ENCODE results near the gene CAMKK1.

CAMKK1 gene

GRCh38 chr17:3896108-3896967, 3.5 kb upstream of the CAMKK1 start:
- no peak for DNase-seq (ENCODE audit: low read depth)

GRCh38 chr17:3895354-3895753, 2.5 kb upstream of the CAMKK1 start:
- no peak for DNase-seq (ENCODE audit: low read depth)

DNA sequence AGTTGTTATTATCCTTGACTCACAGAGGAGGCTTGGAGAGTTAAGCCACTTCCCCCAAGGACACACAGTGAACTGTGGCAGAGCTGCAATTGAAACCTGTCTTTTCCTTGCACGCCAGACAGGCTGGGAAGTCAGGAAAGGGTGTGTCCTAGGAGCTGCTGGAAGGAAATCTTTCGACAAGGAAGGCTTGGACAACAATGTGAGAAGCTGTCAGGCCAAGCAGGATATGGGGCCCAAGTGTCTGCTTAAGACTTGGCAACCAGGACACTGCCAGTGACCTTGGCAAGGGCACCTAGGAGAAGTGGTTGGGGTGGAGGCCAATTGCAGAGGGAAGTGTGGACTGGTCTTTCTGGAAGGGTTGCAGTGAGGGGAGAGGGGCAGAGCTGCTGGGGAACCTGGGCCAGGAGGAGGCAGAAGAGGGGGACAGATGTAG, 2.1 kb upstream of the CAMKK1 start:
- DNase-seq (ENCODE audit: low read depth), result no peak

DNA sequence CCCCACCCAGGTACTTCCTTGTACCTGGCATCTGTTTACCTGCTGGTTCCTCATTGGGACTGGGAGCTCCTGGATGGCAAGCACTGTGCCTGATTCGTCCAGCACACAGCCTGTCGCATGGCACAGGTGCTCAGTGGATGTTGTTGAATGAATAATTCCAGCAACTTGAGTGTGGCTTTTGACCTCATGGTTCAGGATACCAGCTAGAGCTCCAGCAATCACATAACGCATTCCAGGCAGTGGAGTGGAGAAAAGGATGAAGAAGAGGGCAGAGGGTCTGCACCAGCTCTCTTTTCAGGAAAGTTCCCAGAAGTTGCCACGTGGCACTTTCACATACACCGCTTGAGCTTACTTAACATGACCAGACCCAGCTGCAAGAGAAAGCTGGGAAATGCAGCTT, 1.3 kb upstream of the CAMKK1 start:
- no peak for DNase-seq (ENCODE audit: low read depth)

DNA sequence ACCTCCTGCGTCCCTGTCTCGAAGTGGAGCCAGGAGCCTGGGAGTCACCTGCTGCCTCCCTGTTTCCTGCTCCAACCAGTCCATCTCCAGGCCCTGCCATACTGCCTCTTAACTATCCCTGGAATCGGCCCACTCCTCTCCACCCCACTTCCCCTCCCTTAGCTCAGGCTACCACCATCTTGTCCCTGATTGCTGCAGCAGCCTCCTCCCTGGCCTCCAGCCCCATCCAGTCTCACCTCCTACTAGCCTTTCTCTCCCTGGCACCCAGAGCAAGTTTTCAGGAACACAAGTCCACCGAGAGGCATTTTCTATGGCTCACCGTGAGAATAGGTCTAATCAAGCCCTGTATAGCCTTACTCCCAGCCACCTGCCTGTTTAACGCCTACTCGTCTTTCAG, 865 bp upstream of the CAMKK1 start:
- no peak for DNase-seq (ENCODE audit: low read depth)

DNA sequence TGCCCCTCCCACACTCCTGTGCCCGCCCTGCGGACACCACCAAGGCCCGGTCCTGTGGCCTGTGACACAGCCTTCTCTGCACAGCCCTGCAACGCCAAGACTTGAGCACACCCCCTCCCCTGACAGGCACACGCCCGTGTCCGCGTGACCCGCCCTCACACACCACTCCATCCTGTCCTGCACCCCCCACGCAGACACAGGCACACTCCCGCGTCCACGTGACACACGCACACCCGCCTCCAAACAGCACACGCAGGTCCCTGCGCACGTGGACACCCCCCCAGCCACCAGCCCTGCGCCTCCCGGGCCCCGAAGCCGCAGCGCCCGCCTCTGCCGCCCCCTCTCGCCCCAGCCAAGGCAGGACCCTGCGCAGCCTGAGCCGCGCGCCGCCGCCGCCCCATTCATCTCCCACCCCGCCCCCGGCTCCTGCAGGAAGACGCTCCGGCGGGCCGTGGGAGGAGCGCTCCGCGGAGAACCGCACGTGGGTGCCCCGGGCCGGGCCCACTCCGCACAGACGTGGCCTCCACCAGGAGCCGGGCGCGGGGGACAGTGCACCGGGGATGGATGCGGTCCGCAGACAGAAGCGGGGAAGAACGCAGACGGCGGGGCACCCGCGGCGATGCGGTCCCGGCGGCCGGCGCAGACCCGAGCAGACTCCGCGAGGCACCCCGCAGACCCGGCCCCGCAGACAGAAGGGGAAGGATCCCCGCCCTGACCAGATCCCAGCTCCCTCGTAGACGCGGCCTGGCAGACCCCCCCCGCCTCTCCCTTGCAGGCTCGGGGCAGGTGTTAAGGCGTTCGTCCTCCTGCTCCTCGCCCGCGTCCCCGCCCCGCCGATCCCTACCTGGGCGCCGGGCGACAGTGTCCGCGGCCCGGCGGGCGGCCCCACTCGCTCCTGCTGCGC, 506 bp downstream of the CAMKK1 start:
- DNase-seq (ENCODE audit: low read depth), result peak; percentile 65

DNA sequence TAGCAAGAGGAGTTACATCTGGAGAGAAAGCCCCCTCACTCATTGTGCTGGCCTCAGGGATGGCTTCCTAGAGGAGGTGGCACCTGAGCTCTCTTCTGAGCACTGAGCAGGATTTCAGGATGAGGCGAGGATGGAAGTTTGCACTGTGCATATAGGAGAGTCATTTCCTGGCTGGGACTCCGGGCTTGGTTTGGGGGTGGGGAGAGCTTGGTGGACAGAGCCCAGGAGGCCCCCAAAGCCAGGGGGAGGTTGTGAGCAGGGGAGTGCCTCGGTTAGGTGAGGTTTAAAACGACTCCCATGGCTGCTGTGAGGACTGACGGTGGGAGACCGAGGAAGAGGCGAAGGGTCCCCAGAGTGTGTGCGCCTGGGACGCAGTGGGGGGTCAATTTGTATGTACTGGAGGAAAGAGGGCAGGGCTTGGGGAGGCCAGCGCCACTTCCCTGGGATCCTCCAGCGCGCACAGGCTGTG, 1.2 kb downstream of the CAMKK1 start:
- no peak for DNase-seq (ENCODE audit: low read depth)

DNA sequence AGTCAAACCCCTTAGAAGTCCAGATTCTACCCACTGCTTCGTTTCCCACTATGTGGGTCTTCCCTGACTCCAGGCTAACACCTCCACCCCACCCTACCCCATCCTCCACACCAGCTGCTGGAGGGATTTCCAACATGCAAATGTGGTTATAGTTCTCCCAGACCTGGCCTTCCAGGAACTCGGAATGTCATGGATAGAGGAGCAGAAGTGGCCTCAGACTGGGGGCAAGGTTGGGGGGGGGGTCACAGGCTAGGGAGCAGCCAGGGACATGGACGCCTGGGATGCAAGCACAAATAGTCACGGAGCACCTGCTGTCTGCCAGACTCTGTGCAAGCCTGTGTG, 2.0 kb downstream of the CAMKK1 start:
- DNase-seq (ENCODE audit: low read depth), result no peak

- DNase-seq (ENCODE audit: low read depth), result no peak
Observed at GRCh38 chr17:3890082-3890877, 2.6 kb downstream of the CAMKK1 start.

DNA sequence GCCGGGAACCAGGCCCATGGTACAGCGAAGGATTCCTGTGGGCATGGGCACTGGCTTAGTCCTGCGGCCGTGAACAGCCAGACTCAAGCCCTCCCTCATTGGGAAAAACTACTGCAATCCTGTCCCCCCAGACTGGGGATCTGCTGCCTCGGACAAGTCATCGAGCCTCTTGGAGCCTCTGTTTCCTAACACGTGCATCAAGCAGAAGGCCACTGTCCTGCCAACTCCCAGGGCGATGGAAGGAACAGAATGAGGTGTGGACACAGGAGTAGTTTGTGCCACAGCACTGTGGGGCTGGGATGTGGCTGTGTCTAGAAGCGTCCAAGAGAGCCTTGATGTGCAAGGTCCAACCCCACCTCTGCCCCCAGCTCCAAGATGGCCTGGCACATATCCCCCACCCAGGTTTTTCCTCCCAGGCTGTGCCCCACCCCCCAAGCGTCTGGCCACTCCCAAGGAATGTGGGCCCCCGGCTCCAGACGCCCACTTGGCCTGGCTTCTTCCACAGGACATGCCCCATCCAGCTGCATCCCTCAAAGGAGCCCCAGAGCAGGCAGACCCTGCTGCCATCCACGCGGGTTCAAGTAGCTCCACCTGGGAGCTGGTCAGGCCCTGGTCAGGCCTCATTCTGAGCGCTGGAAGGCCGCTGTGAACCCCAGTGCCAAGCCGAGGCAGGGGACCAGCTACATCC, 3.4 kb downstream of the CAMKK1 start:
- no peak for DNase-seq (ENCODE audit: low read depth)

DNA sequence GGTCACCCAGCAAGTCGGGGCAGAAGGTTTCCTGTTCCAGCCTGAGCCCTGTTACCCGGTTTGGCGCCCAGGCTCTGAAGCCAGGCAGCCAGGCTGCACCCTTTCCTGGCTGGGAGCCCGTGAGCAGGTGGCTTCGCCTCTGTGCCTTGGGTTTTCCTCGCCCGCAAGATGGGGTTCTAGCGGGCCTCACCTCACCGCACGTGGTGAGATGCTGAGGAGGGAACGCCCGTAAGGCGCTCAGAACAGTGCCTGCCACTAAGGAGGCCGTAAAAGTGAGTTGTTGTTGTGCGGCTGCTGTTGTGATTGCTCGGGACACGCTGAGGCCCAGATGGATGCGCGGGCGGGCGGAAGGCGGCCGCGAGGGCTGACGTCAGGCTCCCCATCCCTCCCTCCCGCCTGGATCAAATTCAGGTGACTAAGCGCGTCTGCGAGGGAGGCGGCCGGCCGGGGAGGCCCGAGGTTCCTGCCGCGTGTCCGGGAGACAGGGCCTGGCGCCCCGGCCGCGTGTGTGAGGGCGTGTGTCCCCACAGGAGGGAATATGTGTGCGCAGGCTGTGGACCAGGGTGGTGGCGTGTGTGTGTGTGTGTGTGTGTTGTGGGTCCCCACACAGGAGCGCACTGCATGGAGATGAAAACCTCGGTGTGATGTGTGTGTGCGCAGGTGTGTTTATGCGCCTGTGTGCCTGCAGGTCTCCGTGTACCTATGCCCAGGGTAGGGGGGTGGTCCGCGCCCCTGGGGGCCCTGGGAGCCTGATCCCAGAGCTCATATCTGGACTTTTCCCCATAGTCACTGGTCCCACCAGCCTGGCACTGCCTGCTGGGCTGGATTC, 4.3 kb downstream of the CAMKK1 start:
- no peak for DNase-seq (ENCODE audit: low read depth)

- DNase-seq (ENCODE audit: low read depth), result no peak
Observed at GRCh38 chr17:3887804-3888203, 5.0 kb downstream of the CAMKK1 start.

GRCh38 chr17:3887394-3887793, 5.5 kb downstream of the CAMKK1 start:
- no peak for DNase-seq (ENCODE audit: low read depth)

GRCh38 chr17:3886776-3887175, 6.1 kb downstream of the CAMKK1 start:
- DNase-seq (ENCODE audit: low read depth), result no peak

- DNase-seq (ENCODE audit: low read depth), result no peak
Observed at GRCh38 chr17:3885970-3886369, 6.9 kb downstream of the CAMKK1 start.

- no peak for DNase-seq (ENCODE audit: low read depth)
Observed at GRCh38 chr17:3885271-3885670, 7.6 kb downstream of the CAMKK1 start.

GRCh38 chr17:3884188-3884587, 8.7 kb downstream of the CAMKK1 start:
- DNase-seq (ENCODE audit: low read depth), result no peak

DNA sequence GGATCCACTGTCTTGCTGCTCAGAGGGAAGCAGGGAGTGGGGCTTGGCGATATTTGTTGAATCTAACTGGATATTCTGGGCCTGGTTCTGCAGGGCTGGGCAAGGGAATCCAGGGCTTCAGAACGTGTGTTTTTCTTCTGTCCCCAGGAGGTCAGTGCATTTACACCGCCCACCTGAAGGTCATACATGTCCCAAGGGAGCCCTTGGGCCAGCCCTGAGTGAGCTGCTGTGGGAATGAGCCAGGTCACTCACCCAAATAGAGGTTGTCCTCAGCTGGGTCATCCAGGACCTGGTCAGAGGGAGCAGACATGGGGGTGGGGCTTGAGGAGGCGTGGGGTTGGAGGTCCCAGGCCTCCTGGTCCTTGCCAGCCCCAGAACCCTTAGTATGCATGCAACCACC, 10.6 kb downstream of the CAMKK1 start:
- no peak for DNase-seq (ENCODE audit: low read depth)

- DNase-seq (ENCODE audit: low read depth), result no peak
Observed at GRCh38 chr17:3880983-3881382, 11.9 kb downstream of the CAMKK1 start.

DNA sequence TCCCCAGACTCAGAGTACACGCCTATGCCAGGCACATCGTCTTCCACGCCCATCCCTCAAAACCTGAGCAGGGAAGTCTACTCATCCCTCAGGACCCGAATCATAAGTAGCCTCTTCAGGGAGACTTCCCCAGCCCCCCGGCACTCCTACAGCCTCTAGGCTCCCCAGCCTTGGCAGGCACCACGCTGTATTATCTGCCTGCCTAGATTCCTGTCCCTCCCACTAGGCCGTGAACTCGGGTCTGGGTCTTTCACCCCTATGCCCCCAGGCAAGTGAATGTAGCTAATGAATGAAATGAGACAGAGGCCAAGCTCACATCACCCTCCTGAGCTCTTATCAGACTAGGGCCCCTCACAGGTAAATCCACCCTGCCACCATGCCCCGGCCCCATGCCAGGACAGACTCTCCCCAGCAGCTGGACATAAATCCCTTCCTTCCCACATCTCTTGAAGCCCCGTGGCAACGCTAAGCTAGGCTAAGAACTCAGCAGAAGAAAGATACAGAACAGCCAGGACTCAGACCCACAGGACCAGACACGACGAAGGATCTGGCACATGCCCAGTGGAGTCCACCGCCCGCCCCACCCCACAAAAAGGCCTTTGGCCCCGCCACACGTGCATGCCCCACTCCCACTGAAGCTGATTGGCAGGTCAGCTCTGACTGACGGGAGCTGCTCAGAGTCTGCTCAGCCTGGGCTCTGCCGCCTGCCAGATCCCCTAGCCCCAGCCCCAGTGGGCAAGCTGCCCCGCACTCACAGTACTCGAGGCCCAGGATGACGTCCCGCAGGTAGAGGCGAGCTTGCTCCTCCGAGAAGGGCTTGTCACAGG, 13.0 kb downstream of the CAMKK1 start:
- DNase-seq (ENCODE audit: low read depth), result no peak

Measured in activated T-helper 9 cell treated with anti-CD3 and anti-CD28 coated beads, Interleukin-2, amount 50 U/mL, for 16 hours (primary cell).